ENCODE results near the gene CRYGA. TPM values are rescaled to one million over a fixed set of nuclear protein-coding genes. Genes with fewer than 3 reads are reported as not detected.
"Not testable (repeated sequence)": the region's sequence is repeated elsewhere in the genome, so short reads cannot be mapped to it uniquely, and the experiment has no call there.

The CRYGA gene
- total RNA-seq, 2 donors from 2014 or later = not detected

GRCh38 chr2:208129744-208130711 is 33.4 kb downstream of the CRYGA start, which contains the start of gene CRYGC:
TSS of gene CRYGC (minus strand) at chr2:208129828. CDS start at chr2:208129792, 36 bp downstream.
- H3K27ac Mint-ChIP-seq = no peak within 1 kb of the TSS
- no peaks in the 10 kb centered on the region for H3K36me3 Mint-ChIP-seq (ENCODE audit: insufficient read depth in 2 of 2)
- peaks cover 9% of the 10 kb centered on the region for H3K27me3 Mint-ChIP-seq (ENCODE audit: low read depth)
- H3K9me3 Mint-ChIP-seq = no peaks in the 10 kb centered on the region
- no peak for DNase-seq
- ATAC-seq (replicated peaks in 1 of 2) = no peak
- H3K4me3 Mint-ChIP-seq = no peak within 1 kb of the TSS
- H3K4me1 Mint-ChIP-seq (ENCODE audit: low read depth) = peaks cover 4% of the 10 kb centered on the region

- no peak overlapping the region for H3K27ac Mint-ChIP-seq
- DNase-seq (no peak), ATAC-seq (replicated peaks in 1 of 2) (no peak)
- peaks cover 23% of the 10 kb centered on the region for H3K27me3 Mint-ChIP-seq (ENCODE audit: low read depth)
- H3K4me1 Mint-ChIP-seq (ENCODE audit: low read depth) = peaks cover 6% of the 10 kb centered on the region
- no peaks in the 10 kb centered on the region for H3K36me3 Mint-ChIP-seq (ENCODE audit: insufficient read depth in 2 of 2)
- no peaks in the 10 kb centered on the region for H3K9me3 Mint-ChIP-seq
- no peak overlapping the region for H3K4me3 Mint-ChIP-seq
Observed at GRCh38 chr2:208128136-208128535, 35.3 kb downstream of the CRYGA start.

DNA sequence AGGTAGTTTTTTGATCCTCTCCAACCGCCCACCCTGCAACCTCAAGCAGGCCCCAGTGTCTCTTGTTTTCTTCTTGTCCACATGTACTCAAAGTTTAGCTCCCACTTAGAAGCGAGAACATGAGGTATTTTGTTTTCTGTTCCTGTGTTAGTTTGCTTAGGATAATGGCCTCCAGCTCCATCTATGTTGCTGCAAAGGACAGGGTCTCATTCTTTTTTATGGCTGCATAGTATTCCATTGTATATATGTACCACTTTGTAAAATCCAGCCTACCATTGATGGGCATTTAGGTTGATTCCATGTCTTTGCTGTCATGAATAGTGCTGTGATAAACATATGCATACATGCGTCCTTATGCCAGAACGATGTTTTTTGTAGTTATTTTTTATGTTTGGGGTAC is 36.3 kb downstream of the CRYGA start:
- Mint-ChIP-seq H3K27me3 (ENCODE audit: low read depth) (peaks cover 23% of the 10 kb centered on the region), H3K4me3 (no peak overlapping the region), H3K27ac (no peak overlapping the region), H3K9me3 (no peaks in the 10 kb centered on the region), H3K4me1 (ENCODE audit: low read depth) (peaks cover 6% of the 10 kb centered on the region), H3K36me3 (ENCODE audit: insufficient read depth in 2 of 2) (no peaks in the 10 kb centered on the region)
- ATAC-seq (replicated peaks in 1 of 2) (no peak), DNase-seq (no peak)

DNA sequence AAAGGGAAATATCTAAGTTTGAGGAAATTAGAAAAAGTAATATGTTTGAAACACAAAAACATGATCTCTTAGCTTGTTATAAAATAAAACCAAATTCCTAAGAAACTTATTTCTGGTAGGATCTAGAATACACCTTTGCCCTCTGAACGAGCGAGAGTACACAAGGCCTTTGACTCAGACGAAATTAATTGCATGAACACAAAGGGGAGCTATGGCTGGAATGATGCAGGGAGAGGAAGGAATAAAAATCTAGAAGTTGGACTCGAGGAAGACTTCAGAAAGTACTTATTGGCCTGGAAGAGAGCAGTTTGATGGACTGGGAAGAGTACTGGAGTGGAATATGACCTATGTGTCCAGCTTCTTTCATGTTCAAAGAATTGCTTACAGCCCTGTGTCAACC is 38.1 kb downstream of the CRYGA start:
- no peaks in the 10 kb centered on the region for H3K36me3 Mint-ChIP-seq (ENCODE audit: insufficient read depth in 2 of 2)
- no peak for DNase-seq

GRCh38 chr2:208124013-208124715 is 39.2 kb downstream of the CRYGA start, which contains the start of gene CRYGD:
TSS of gene CRYGD (minus strand) at chr2:208124524. CDS start at chr2:208124473, 51 bp downstream.
- Mint-ChIP-seq H3K27me3 (ENCODE audit: low read depth) (peaks cover 23% of the 10 kb centered on the region), H3K4me3 (peak within 1 kb of the TSS; percentile 57 to 62)
- H3K4me1 Mint-ChIP-seq (ENCODE audit: low read depth); H3K9me3 Mint-ChIP-seq; H3K36me3 Mint-ChIP-seq (ENCODE audit: insufficient read depth in 2 of 2); H3K27ac Mint-ChIP-seq: not testable (repeated sequence)
- DNase-seq (peak in 1 of 2 donors; percentile 5), ATAC-seq (replicated peaks in 1 of 2) (peak; percentile 47 to 56)

More for the DNA sequence above, 38.1 kb downstream of the CRYGA start:
- no peak overlapping the region for H3K27ac Mint-ChIP-seq
- peaks cover 23% of the 10 kb centered on the region for H3K27me3 Mint-ChIP-seq (ENCODE audit: low read depth)
- H3K4me3 Mint-ChIP-seq = no peak overlapping the region
- peaks cover 6% of the 10 kb centered on the region for H3K4me1 Mint-ChIP-seq (ENCODE audit: low read depth)
- ATAC-seq (replicated peaks in 1 of 2) = no peak
- no peaks in the 10 kb centered on the region for H3K9me3 Mint-ChIP-seq

DNA sequence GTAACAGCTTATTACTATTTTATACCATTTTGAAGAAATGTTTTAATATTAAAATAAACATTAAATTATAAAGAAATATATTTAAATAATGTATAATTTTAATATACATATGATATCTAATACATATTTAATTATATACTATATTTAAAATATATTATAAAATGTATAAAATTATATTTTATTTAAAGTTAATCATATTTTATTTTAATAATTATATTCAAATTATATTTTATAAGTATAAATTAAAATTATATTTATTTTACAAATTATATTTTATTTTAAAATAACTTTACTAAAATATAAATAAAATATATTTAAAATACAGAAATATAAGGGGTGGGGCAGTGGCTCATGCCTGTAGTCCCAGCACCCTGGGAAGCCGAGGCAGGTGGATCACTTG is 41.1 kb downstream of the CRYGA start:
- peaks cover 6% of the 10 kb centered on the region for H3K4me1 Mint-ChIP-seq (ENCODE audit: low read depth)
- peaks cover 23% of the 10 kb centered on the region for H3K27me3 Mint-ChIP-seq (ENCODE audit: low read depth)
- no peaks in the 10 kb centered on the region for H3K9me3 Mint-ChIP-seq
- DNase-seq (no peak), ATAC-seq (replicated peaks in 1 of 2) (no peak)
- no peak overlapping the region for H3K4me3 Mint-ChIP-seq
- no peak overlapping the region for H3K27ac Mint-ChIP-seq
- H3K36me3 Mint-ChIP-seq (ENCODE audit: insufficient read depth in 2 of 2) = no peaks in the 10 kb centered on the region

GRCh38 chr2:208118918-208119317 is 44.5 kb downstream of the CRYGA start:
- no peak overlapping the region for H3K27ac Mint-ChIP-seq
- DNase-seq (no peak), ATAC-seq (replicated peaks in 1 of 2) (no peak)

DNA sequence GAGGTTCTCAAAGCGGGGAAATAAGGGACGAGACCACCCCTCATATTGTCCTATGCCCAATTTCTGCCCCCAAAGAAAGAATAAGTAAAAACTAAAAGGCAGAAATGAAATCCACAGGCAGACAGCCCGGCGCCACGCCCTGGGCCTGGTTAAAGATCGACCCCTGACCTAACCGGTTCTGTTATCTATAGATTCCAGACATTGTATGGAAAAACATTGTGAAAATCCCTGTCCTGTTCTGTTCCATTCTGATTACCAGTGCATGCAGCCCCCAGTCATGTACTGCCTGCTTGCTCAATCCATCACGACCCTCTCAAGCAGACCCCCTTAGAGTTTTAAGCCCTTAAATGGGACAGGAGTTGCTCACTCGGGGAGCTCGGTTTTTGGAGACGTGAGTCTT is 46.0 kb downstream of the CRYGA start:
- H3K4me3 Mint-ChIP-seq; ATAC-seq (replicated peaks in 1 of 2); DNase-seq; H3K27me3 Mint-ChIP-seq (ENCODE audit: low read depth); H3K36me3 Mint-ChIP-seq (ENCODE audit: insufficient read depth in 2 of 2); H3K27ac Mint-ChIP-seq; H3K9me3 Mint-ChIP-seq; H3K4me1 Mint-ChIP-seq (ENCODE audit: low read depth): not testable (repeated sequence)

More at GRCh38 chr2:208118918-208119317, 44.5 kb downstream of the CRYGA start:
- Mint-ChIP-seq H3K27me3 (ENCODE audit: low read depth) (peaks cover 4% of the 10 kb centered on the region), H3K4me1 (ENCODE audit: low read depth) (no peaks in the 10 kb centered on the region), H3K9me3 (no peaks in the 10 kb centered on the region), H3K36me3 (ENCODE audit: insufficient read depth in 2 of 2) (no peaks in the 10 kb centered on the region), H3K4me3 (no peak overlapping the region)

- Mint-ChIP-seq H3K9me3 (no peaks in the 10 kb centered on the region), H3K27ac (no peak overlapping the region), H3K36me3 (ENCODE audit: insufficient read depth in 2 of 2) (no peaks in the 10 kb centered on the region), H3K4me3 (no peak overlapping the region), H3K27me3 (ENCODE audit: low read depth) (no peaks in the 10 kb centered on the region), H3K4me1 (ENCODE audit: low read depth) (no peaks in the 10 kb centered on the region)
- DNase-seq (no peak), ATAC-seq (replicated peaks in 1 of 2) (no peak)
Observed at GRCh38 chr2:208112969-208113368, 50.4 kb downstream of the CRYGA start.

DNA sequence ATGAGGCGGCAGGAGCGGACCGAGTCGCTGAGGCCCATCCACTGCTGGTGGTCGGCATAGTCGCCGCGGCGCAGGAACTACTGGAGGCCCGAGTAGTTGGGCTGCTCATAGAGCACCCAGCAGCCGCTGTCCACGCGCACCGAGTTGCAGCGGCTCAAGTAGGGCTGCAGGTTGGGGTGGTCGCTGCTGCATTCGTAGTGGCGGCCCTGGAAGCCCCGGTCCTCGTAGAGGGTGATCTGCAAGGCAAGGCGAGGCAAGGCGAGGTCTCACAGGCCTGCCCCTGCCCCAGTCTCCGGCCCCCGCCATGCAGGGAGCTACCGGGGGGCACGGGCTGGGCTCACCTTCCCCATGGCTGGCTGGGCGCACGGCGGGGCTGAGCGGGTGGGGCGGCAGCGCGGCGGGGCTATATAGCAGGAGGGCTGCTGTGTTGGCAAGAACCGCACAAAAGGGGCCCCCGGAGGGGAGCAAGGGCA is 51.1 kb downstream of the CRYGA start:
- H3K27ac Mint-ChIP-seq; H3K4me3 Mint-ChIP-seq; H3K9me3 Mint-ChIP-seq; H3K36me3 Mint-ChIP-seq (ENCODE audit: insufficient read depth in 2 of 2); DNase-seq; H3K27me3 Mint-ChIP-seq (ENCODE audit: low read depth); ATAC-seq (replicated peaks in 1 of 2); H3K4me1 Mint-ChIP-seq (ENCODE audit: low read depth): not testable (repeated sequence)

Other genes with a start within 250 kb of the CRYGA start
- 1 to 10 TPM; 8.8 to 9.2 TPM for gene PLEKHM3, start 138.1 kb downstream of the CRYGA start, total RNA-seq
- not detected for gene CRYGD, start 39.1 kb downstream of the CRYGA start, total RNA-seq
- gene CRYGC, start 33.8 kb downstream of the CRYGA start, total RNA-seq = not detected
- gene CRYGB, start 17.4 kb downstream of the CRYGA start, total RNA-seq = not detected
- not detected for gene C2orf80, start 26.4 kb upstream of the CRYGA start, total RNA-seq
- gene IDH1, start 91.5 kb upstream of the CRYGA start, total RNA-seq = 10 to 100 TPM; 18.6 to 21.4 TPM
- 10 to 100 TPM; 28.8 to 29.7 TPM for gene PIKFYVE, start 102.7 kb upstream of the CRYGA start, total RNA-seq
- under 1 TPM; 0.12 to 0.28 TPM for gene PTH2R, start 243.2 kb upstream of the CRYGA start, total RNA-seq

Data from activated T-cell treated with anti-CD3 and anti-CD28 coated beads, Interleukin-2, amount 50 U/mL, for 72 hours (primary cell).